Testis (tissue), 2 donors: ENCODE results near the gene PSD4.

Experiments
- CTCF ChIP-seq, 3 experiments: fragments of 450-650 bp in 2 of 3; fragments of 200-600 bp in 1 of 3; sonication (generic) in 1 of 3; IDR thresholded peaks; one replicate each; pipeline ENCODE4 v1.5.1; 2016 to 2019; ENCODE audit warnings: antibody characterized with exemption in 3 of 3, mild to moderate bottlenecking in 2 of 3, moderate library complexity in 1 of 3
- POLR2A ChIP-seq: fragments of 450-650 bp; IDR thresholded peaks from one replicate; pipeline ENCODE4 v1.6.1; 2017; ENCODE audit warnings: antibody characterized with exemption, mild to moderate bottlenecking, moderate library complexity

DNA sequence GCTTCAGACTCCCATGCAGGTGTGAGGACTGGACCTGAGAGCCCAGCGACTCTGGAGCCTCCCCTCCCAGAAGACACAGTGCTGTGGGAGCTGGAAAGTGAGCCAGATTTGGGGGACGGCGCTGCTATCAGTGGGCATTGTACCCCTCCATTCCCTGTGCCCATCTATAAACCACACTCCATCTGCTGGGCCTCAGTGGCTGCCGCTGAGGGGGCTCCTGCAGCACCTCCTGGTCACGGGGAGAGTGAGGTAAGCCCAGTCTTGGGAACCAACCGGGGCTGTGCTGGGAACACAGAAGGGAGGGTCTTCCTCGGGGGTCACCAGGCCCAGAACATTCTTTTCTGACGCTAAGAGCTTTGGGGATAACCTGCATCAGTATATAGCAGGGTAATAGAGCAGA lies 9.5 kb downstream of the PSD4 start:
- TF ChIP-seq CTCF (IDR thresholded peaks at IDR 0.05) (no peak), POLR2A (no peak)
